Nephron progenitor cell (in vitro differentiated cells): ENCODE measurements around the gene PODNL1.

Experiments
- DNase-seq: peaks from one replicate; pipeline ENCODE4 v3.0.0; 2021
- H3K27ac Mint-ChIP-seq: 2 replicates; pipeline ENCODE4 v1.8.0; 2021; ENCODE audit warnings: mild to moderate bottlenecking, moderate library complexity, mixed read lengths
- H3K27me3 Mint-ChIP-seq: 2 replicates; pipeline ENCODE4 v1.8.0; 2021; ENCODE audit warnings: mild to moderate bottlenecking, low read depth, mixed read lengths; ENCODE audit not compliant: poor library complexity
- H3K36me3 Mint-ChIP-seq: 2 replicates; pipeline ENCODE4 v1.8.0; 2021; ENCODE audit warnings: low read depth, mixed read lengths
- H3K4me1 Mint-ChIP-seq: 2 replicates; pipeline ENCODE4 v1.8.0; 2021; ENCODE audit warnings: mixed read lengths
- H3K4me3 Mint-ChIP-seq: 2 replicates; pipeline ENCODE4 v1.8.0; 2021; ENCODE audit warnings: mild to moderate bottlenecking, moderate library complexity, mixed read lengths
- H3K9me3 Mint-ChIP-seq: 2 replicates; pipeline ENCODE4 v1.8.0; 2021; ENCODE audit warnings: mild to moderate bottlenecking, moderate library complexity, mixed read lengths
- CTCF ChIP-seq: fragments of 200-600 bp; sonication (generic); IDR thresholded peaks from 2 replicates; pipeline ENCODE4 v1.5.0; 2021; ENCODE audit warnings: antibody characterized with exemption

The PODNL1 gene

GRCh38 chr19:13980340-13980739 lies 42.1 kb upstream of the PODNL1 start:
- Mint-ChIP-seq H3K36me3 (peaks cover 14% of the 10 kb centered on the region), H3K4me1 (peaks cover 37% of the 10 kb centered on the region), H3K27me3 (no peaks in the 10 kb centered on the region), H3K9me3 (no peaks in the 10 kb centered on the region), H3K4me3 (no peak overlapping the region), H3K27ac (no peak overlapping the region)
- DNase-seq = no peak
- no peak for TF ChIP-seq CTCF

GRCh38 chr19:13979686-13980085 lies 41.5 kb upstream of the PODNL1 start:
- H3K4me3 Mint-ChIP-seq = peak overlapping the region; percentile 59
- H3K9me3 Mint-ChIP-seq = no peaks in the 10 kb centered on the region
- H3K27ac Mint-ChIP-seq = no peak overlapping the region
- peaks cover 17% of the 10 kb centered on the region for H3K36me3 Mint-ChIP-seq
- H3K27me3 Mint-ChIP-seq = no peaks in the 10 kb centered on the region
- no peak for DNase-seq
- no peak for TF ChIP-seq CTCF
- H3K4me1 Mint-ChIP-seq = peaks cover 34% of the 10 kb centered on the region

- H3K27me3 Mint-ChIP-seq = no peaks in the 10 kb centered on the region
- TF ChIP-seq CTCF = no peak
- H3K4me3 Mint-ChIP-seq = peak overlapping the region; percentile 59
- H3K4me1 Mint-ChIP-seq = peaks cover 33% of the 10 kb centered on the region
- no peak for DNase-seq
- H3K27ac Mint-ChIP-seq = no peak overlapping the region
- H3K36me3 Mint-ChIP-seq = peaks cover 21% of the 10 kb centered on the region
- no peaks in the 10 kb centered on the region for H3K9me3 Mint-ChIP-seq
Observed at GRCh38 chr19:13979244-13979615, 41.0 kb upstream of the PODNL1 start.

GRCh38 chr19:13978351-13979243 lies 40.4 kb upstream of the PODNL1 start:
- Mint-ChIP-seq H3K27ac (no peak overlapping the region), H3K4me3 (peak overlapping the region; percentile 60), H3K27me3 (no peaks in the 10 kb centered on the region), H3K9me3 (no peaks in the 10 kb centered on the region), H3K4me1 (peaks cover 37% of the 10 kb centered on the region), H3K36me3 (peaks cover 26% of the 10 kb centered on the region)
- peak; percentile 92 for DNase-seq
- TF ChIP-seq CTCF = no peak

GRCh38 chr19:13977803-13978202 lies 39.6 kb upstream of the PODNL1 start:
- DNase-seq = no peak
- Mint-ChIP-seq H3K4me1 (peaks cover 37% of the 10 kb centered on the region), H3K9me3 (no peaks in the 10 kb centered on the region), H3K27me3 (no peaks in the 10 kb centered on the region), H3K27ac (no peak overlapping the region), H3K36me3 (peaks cover 26% of the 10 kb centered on the region), H3K4me3 (peak overlapping the region; percentile 60)
- TF ChIP-seq CTCF = no peak

GRCh38 chr19:13976446-13976845 lies 38.2 kb upstream of the PODNL1 start:
- Mint-ChIP-seq H3K9me3 (no peaks in the 10 kb centered on the region), H3K4me1 (peaks cover 32% of the 10 kb centered on the region), H3K27me3 (no peaks in the 10 kb centered on the region), H3K27ac (no peak overlapping the region), H3K36me3 (peaks cover 26% of the 10 kb centered on the region), H3K4me3 (no peak overlapping the region)
- TF ChIP-seq CTCF = no peak
- DNase-seq = no peak
